ENCODE results near the gene RASL11A. TPM values are rescaled to one million over a fixed set of nuclear protein-coding genes. Genes with fewer than 3 reads are reported as not detected.

Gene RASL11A
- total and polyA plus RNA-seq, 2 of the 13 experiments (the other 11 are each of a cell fraction or from before 2014, with no cell fraction given): 3.0 to 4.1 TPM

DNA sequence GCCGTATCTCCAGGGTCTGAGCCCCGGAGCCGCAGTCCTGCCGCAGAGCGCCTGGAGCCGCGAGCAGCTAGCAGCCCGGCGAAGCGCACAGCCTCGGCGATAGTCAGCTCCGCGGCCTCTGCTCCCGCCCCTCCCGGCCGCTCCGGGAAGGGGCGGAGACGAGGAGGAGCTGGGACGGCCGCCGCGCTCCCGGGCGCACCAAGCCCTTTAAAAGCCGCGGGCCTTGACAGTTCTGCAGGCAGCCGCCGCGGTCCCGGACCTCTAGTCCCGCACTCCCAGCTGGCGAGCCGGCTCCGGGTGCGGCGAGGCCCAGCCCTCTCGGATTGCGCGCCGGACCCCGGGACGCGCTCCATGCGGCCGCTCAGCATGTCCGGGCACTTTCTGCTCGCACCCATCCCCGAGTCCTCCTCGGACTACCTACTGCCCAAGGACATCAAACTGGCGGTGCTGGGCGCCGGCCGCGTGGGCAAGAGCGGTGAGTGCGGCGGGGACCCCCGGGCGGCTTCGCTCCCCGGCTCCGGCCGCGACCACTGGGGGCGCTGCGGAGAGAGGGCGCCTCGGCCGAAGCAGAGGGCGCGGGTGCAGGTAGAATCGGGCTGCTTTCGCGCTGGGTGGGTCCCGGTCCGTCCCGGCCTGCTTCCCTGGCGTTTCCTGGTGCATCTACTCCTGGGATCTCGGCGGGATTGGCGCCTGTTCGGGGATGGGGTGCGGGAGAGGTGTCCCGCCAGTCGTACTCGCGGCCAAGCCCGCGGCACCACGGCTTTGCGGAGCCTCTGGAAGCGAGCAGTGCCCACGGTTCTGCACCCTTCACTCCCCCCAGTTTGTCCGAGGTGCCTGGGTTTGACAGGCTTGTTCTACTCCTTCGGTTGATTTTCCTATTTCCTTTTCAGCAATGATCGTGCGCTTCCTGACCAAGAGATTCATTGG lies at the start of gene RASL11A (continued):
- TF ChIP-seq, protein P1, sequence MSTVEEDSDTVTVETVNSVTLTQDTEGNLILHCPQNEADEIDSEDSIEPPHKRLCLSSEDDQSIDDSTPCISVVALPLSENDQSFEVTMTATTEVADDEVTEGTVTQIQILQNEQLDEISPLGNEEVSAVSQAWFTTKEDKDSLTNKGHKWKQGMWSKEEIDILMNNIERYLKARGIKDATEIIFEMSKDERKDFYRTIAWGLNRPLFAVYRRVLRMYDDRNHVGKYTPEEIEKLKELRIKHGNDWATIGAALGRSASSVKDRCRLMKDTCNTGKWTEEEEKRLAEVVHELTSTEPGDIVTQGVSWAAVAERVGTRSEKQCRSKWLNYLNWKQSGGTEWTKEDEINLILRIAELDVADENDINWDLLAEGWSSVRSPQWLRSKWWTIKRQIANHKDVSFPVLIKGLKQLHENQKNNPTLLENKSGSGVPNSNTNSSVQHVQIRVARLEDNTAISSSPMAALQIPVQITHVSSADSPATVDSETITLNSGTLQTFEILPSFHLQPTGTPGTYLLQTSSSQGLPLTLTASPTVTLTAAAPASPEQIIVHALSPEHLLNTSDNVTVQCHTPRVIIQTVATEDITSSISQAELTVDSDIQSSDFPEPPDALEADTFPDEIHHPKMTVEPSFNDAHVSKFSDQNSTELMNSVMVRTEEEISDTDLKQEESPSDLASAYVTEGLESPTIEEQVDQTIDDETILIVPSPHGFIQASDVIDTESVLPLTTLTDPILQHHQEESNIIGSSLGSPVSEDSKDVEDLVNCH (CRISPR knock-in tag; IDR thresholded peaks at IDR 0.05): no peak
- no peak for TF ChIP-seq JUN (CRISPR knock-in tag; IDR thresholded peaks at IDR 0.05)
- TF ChIP-seq, protein P2, sequence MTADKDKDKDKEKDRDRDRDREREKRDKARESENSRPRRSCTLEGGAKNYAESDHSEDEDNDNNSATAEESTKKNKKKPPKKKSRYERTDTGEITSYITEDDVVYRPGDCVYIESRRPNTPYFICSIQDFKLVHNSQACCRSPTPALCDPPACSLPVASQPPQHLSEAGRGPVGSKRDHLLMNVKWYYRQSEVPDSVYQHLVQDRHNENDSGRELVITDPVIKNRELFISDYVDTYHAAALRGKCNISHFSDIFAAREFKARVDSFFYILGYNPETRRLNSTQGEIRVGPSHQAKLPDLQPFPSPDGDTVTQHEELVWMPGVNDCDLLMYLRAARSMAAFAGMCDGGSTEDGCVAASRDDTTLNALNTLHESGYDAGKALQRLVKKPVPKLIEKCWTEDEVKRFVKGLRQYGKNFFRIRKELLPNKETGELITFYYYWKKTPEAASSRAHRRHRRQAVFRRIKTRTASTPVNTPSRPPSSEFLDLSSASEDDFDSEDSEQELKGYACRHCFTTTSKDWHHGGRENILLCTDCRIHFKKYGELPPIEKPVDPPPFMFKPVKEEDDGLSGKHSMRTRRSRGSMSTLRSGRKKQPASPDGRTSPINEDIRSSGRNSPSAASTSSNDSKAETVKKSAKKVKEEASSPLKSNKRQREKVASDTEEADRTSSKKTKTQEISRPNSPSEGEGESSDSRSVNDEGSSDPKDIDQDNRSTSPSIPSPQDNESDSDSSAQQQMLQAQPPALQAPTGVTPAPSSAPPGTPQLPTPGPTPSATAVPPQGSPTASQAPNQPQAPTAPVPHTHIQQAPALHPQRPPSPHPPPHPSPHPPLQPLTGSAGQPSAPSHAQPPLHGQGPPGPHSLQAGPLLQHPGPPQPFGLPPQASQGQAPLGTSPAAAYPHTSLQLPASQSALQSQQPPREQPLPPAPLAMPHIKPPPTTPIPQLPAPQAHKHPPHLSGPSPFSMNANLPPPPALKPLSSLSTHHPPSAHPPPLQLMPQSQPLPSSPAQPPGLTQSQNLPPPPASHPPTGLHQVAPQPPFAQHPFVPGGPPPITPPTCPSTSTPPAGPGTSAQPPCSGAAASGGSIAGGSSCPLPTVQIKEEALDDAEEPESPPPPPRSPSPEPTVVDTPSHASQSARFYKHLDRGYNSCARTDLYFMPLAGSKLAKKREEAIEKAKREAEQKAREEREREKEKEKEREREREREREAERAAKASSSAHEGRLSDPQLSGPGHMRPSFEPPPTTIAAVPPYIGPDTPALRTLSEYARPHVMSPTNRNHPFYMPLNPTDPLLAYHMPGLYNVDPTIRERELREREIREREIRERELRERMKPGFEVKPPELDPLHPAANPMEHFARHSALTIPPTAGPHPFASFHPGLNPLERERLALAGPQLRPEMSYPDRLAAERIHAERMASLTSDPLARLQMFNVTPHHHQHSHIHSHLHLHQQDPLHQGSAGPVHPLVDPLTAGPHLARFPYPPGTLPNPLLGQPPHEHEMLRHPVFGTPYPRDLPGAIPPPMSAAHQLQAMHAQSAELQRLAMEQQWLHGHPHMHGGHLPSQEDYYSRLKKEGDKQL (CRISPR knock-in tag; IDR thresholded peaks at IDR 0.05; ENCODE audit: low read depth): no peak
- peak; percentile 54 for TF ChIP-seq RBM39 (IDR thresholded peaks at IDR 0.05; ENCODE audit: low read depth, low read length, poor library complexity, severe bottlenecking)
- no peak for TF ChIP-seq ZBTB21 (CRISPR knock-in tag; IDR thresholded peaks at IDR 0.05)
- TF ChIP-seq RNF2 (conservative IDR thresholded peaks at IDR 0.05; ENCODE audit: low read depth): peak; percentile 80
- TF ChIP-seq ZSCAN25 (CRISPR knock-in tag; IDR thresholded peaks at IDR 0.05): peak; percentile 27; the same call in 1 of the 2 replicates
- TF ChIP-seq TBL1XR1 (IDR thresholded peaks at IDR 0.05; ENCODE audit: borderline replicate concordance, low read length, partially characterized antibody): no peak
- no peak for TF ChIP-seq RFX3 (CRISPR knock-in tag; IDR thresholded peaks at IDR 0.05)
- TF ChIP-seq KDM5A (IDR thresholded peaks at IDR 0.05; ENCODE audit: borderline replicate concordance, low read length): no peak
- TF ChIP-seq, protein P3, sequence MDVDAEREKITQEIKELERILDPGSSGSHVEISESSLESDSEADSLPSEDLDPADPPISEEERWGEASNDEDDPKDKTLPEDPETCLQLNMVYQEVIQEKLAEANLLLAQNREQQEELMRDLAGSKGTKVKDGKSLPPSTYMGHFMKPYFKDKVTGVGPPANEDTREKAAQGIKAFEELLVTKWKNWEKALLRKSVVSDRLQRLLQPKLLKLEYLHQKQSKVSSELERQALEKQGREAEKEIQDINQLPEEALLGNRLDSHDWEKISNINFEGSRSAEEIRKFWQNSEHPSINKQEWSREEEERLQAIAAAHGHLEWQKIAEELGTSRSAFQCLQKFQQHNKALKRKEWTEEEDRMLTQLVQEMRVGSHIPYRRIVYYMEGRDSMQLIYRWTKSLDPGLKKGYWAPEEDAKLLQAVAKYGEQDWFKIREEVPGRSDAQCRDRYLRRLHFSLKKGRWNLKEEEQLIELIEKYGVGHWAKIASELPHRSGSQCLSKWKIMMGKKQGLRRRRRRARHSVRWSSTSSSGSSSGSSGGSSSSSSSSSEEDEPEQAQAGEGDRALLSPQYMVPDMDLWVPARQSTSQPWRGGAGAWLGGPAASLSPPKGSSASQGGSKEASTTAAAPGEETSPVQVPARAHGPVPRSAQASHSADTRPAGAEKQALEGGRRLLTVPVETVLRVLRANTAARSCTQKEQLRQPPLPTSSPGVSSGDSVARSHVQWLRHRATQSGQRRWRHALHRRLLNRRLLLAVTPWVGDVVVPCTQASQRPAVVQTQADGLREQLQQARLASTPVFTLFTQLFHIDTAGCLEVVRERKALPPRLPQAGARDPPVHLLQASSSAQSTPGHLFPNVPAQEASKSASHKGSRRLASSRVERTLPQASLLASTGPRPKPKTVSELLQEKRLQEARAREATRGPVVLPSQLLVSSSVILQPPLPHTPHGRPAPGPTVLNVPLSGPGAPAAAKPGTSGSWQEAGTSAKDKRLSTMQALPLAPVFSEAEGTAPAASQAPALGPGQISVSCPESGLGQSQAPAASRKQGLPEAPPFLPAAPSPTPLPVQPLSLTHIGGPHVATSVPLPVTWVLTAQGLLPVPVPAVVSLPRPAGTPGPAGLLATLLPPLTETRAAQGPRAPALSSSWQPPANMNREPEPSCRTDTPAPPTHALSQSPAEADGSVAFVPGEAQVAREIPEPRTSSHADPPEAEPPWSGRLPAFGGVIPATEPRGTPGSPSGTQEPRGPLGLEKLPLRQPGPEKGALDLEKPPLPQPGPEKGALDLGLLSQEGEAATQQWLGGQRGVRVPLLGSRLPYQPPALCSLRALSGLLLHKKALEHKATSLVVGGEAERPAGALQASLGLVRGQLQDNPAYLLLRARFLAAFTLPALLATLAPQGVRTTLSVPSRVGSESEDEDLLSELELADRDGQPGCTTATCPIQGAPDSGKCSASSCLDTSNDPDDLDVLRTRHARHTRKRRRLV (CRISPR knock-in tag; IDR thresholded peaks at IDR 0.05): no peak
- TF ChIP-seq NCOA2 (CRISPR knock-in tag; IDR thresholded peaks at IDR 0.05): no peak
- TF ChIP-seq ZKSCAN1 (IDR thresholded peaks at IDR 0.05; ENCODE audit: low read length): no peak
- no peak for TF ChIP-seq ZNF367 (CRISPR knock-in tag; IDR thresholded peaks at IDR 0.05; ENCODE audit: borderline replicate concordance)
- no peak for TF ChIP-seq TBP (CRISPR knock-in tag; IDR thresholded peaks at IDR 0.05)
- 0 out of 2 replicates have a peak, but pooled peaks have one; percentile 41 for TF ChIP-seq HNRNPUL1 (IDR thresholded peaks at IDR 0.05; ENCODE audit: low read depth, low read length)
